ENCODE measurements around the gene AZGP1. TPM values are rescaled to one million over a fixed set of nuclear protein-coding genes. Genes with fewer than 3 reads are reported as not detected.
"Not testable (repeated sequence)": the region's sequence is repeated elsewhere in the genome, so short reads cannot be mapped to it uniquely, and the experiment has no call there.

The AZGP1 gene
- total RNA-seq, 2 donors from 2014 or later: 1,167 to 4,716 TPM

DNA sequence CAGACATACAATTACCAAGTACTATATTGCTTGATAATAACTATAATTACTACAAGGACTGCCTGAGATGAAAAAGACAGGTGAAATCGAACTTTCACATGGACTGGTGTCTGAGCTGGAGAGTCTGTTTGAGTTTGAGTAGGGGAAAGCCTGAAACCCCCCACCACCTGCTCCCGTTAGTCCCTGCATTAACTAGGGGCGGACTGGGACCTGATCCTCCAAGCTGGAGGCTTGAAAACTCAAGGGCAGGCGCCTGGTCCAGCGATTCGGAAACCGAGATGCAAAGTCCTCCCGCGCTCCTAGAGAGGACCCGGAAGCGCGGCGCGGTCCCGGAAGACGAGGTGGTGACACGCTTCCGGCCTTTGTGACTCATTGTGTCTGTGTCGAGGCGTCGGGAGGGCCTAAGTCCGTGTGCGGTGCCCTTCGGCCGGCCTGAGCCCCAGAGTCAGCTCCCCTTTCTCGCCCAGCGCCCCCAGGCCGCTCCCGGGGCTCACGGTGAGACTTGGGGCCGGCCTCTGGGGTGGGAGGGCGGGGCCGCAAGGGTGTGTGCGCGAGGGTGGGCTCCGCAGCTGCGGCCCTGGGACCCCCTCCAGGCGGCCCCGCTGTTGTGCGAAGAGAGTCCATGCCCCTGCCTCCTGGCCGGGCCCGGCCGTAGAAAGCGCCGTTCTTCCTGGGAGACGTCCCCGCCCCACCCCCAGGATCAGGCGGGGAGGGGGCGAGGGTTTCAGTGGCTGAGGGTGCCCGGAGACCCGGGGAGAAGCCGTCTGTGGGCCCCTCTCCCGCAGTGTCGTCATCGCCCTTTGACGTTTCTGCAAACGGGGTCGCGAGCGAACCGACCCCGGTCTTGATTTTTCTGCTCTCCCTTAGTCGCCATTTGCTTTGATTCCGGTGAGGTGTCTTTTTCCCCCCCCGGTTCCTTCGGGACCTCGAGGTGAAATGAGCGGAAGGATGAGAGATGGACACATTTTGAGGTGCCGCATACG, 39.7 kb upstream of the AZGP1 start, which contains the start of gene ZKSCAN1:
Gene ZKSCAN1, plus strand, starts transcription at position 365 of the 983 bp plus-strand sequence. CDS start 7,911 bp downstream, outside the sequence.
- H3K27ac ChIP-seq: peak within 1 kb of the TSS; percentile 99 to 100
- no peaks in the 10 kb centered on the region for H3K9me3 ChIP-seq
- TF ChIP-seq POLR2AphosphoS5 (IDR thresholded peaks at IDR 0.05): peak; percentile 98
- TF ChIP-seq CTCF (IDR thresholded peaks at IDR 0.05): peak in 1 of 4 experiments; percentile 2
- peak; percentile 80 for TF ChIP-seq POLR2A (IDR thresholded peaks at IDR 0.05)
- intact Hi-C loops (cut with DNase I): loop anchor here (2.0 kb wide), 1 partner anchor 65 kb away; the partner anchor contains the start of gene ZNF3
- 1% methylated on average over 56 of the region's 70 CpGs for WGBS
- H3K36me3 ChIP-seq: no peaks in the 10 kb centered on the region
- peaks cover 13% of the 10 kb centered on the region for H3K4me1 ChIP-seq (replicated peaks)
- peak; percentile 86 for DNase-seq (ENCODE audit: low spot score)
- no peaks in the 10 kb centered on the region for H3K27me3 ChIP-seq (replicated peaks; ENCODE audit: insufficient read depth)
- peak within 1 kb of the TSS; percentile 82 to 100 for H3K4me3 ChIP-seq

DNA sequence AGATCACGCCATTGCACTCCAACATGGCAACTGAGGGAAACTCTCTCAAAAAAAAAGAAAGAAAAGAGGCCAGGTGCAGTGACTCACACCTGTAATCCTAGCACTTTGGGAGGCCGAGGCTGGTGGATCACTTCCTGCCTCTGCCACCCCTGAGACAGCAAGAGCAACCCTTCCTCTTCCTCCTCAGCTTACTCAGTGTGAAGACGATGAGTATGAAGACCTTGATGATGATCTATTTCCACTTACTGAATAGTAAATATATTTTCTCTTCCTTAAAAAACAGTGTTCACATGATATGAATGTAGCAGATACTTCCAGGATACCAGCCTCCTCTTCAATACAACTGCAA, 37.5 kb upstream of the AZGP1 start:
- no peaks in the 10 kb centered on the region for H3K27me3 ChIP-seq (replicated peaks; ENCODE audit: insufficient read depth)
- TF ChIP-seq CTCF (IDR thresholded peaks at IDR 0.05) (no peak), POLR2AphosphoS5 (IDR thresholded peaks at IDR 0.05) (no peak), POLR2A (IDR thresholded peaks at IDR 0.05) (no peak)
- intact Hi-C loops (cut with DNase I): no loop called here
- no peak for DNase-seq (ENCODE audit: low spot score)
- H3K27ac ChIP-seq: peak overlapping the region; percentile 71 to 95
- no peaks in the 10 kb centered on the region for H3K36me3 ChIP-seq
- peaks cover 7% of the 10 kb centered on the region for H3K4me1 ChIP-seq (replicated peaks)
- H3K9me3 ChIP-seq: no peaks in the 10 kb centered on the region
- 73% methylated on average over 3 of the region's 3 CpGs for WGBS
- H3K4me3 ChIP-seq: no peak overlapping the region

DNA sequence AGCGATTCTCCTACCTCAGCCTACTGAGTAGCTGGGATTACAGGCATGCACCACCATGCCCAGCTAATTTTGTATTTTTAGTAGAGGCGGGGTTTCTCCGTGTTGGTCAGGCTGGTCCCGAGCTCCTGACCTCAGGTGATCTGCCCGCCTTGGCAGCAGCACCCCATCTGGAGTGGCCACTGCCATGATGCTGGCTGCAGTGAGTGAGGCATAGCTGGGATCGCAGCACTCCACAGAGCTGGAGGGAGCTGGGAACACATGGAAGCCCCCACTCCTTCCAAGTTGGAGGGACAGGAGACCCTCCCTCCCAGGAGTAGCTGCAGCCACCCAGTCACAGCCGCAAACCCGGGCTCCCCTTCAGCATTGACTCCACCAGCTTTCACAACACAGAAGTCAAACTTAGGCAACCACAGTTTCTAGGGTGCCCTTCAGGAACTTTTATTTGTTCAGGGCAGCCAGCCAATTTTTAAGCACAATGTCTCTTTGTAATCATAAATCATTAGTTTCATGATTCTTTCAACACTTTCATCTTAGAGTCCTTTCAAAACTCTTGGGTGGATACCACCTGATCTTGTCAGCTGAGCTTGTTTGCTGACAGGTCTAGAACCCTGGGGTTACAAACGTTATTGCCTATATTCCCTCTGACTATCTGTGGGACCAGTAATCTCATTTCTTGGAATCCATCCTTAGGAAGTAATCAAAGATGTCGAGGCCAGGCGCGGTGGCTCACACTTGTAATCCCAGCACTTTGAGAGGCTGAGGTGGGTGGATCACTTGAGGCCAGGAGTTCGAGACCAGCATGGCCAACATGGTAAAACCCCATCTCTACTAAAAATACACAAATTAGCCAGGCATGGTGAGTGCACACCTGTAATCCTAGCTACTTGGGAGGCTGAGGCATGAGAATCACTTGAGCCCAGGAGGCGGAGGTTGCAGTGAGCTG, 36.8 kb upstream of the AZGP1 start:
- intact Hi-C loops (cut with DNase I); H3K4me1 ChIP-seq (replicated peaks); H3K27me3 ChIP-seq (replicated peaks; ENCODE audit: insufficient read depth); H3K4me3 ChIP-seq; H3K36me3 ChIP-seq; H3K9me3 ChIP-seq: not testable (repeated sequence)
- peak; percentile 64 for DNase-seq (ENCODE audit: low spot score)
- peak overlapping the region; percentile 71 to 95 for H3K27ac ChIP-seq
- WGBS: 43% methylated on average over 14 of the region's 14 CpGs
- peak; percentile 76 for TF ChIP-seq POLR2AphosphoS5 (IDR thresholded peaks at IDR 0.05)

DNA sequence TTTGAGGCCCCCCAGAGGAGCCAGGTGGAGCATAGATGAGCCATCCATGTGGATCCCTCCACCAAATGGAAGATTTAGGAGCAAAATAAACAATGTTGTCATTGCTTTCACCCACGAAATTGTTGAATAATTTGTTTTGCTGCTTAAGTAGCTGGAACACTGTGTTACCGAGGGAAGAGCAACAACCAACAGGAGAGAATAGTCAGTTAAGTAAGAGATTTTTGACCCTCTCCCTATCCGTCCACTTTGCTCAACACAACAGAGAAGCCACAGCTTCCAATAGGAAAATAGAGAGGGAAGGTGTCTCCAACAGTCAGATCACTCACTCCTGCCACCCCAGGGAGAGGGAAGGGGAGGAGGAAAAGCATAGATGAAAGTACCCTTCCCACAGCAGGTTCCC, 35.7 kb upstream of the AZGP1 start:
- H3K4me3 ChIP-seq: no peak overlapping the region
- intact Hi-C loops (cut with DNase I): no loop called here
- 36% methylated on average over 3 of the region's 3 CpGs for WGBS
- peak overlapping the region; percentile 71 to 95 for H3K27ac ChIP-seq
- H3K27me3 ChIP-seq (replicated peaks; ENCODE audit: insufficient read depth): no peaks in the 10 kb centered on the region
- H3K9me3 ChIP-seq: no peaks in the 10 kb centered on the region
- peak; percentile 10 for TF ChIP-seq POLR2AphosphoS5 (IDR thresholded peaks at IDR 0.05)
- TF ChIP-seq CTCF (IDR thresholded peaks at IDR 0.05): no peak
- H3K4me1 ChIP-seq (replicated peaks): peaks cover 4% of the 10 kb centered on the region
- no peak for DNase-seq (ENCODE audit: low spot score)
- H3K36me3 ChIP-seq: no peaks in the 10 kb centered on the region

- intact Hi-C loops (cut with DNase I): no loop called here
- DNase-seq (ENCODE audit: low spot score): no peak
Observed at GRCh38 chr7:100010901-100011300, 35.1 kb upstream of the AZGP1 start.

DNA sequence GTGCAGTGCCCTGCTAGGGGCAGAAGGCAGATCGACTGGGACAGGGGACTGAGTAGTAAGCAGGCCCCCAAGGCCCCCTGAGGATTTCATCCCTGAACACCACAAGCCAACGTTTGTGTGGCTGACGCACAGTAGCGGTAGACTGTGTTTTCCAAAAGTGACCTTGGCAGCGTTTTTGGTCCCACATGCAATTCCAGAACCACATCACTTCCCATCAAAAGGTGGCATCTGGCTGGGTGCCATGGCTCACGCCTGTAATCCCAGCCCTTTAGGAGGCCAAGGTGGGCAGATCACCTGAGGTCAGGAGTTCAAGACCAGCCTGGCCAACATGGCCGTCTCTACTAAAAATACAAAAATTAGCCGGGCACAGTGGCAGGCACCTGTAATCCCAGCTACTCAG, 34.1 kb upstream of the AZGP1 start:
- 74% methylated on average over 8 of the region's 8 CpGs for WGBS
- H3K27me3 ChIP-seq (replicated peaks; ENCODE audit: insufficient read depth); H3K4me3 ChIP-seq; H3K36me3 ChIP-seq; intact Hi-C loops (cut with DNase I); H3K4me1 ChIP-seq (replicated peaks); H3K9me3 ChIP-seq; DNase-seq (ENCODE audit: low spot score): not testable (repeated sequence)
- H3K27ac ChIP-seq: peak overlapping the region; percentile 95 to 96

More at GRCh38 chr7:100010901-100011300, 35.1 kb upstream of the AZGP1 start:
- H3K4me1 ChIP-seq (replicated peaks): peaks cover 4% of the 10 kb centered on the region
- no peaks in the 10 kb centered on the region for H3K36me3 ChIP-seq
- H3K4me3 ChIP-seq: no peak overlapping the region
- no peak for TF ChIP-seq POLR2A (IDR thresholded peaks at IDR 0.05)
- no peak for TF ChIP-seq CTCF (IDR thresholded peaks at IDR 0.05)
- TF ChIP-seq POLR2AphosphoS5 (IDR thresholded peaks at IDR 0.05): no peak
- 72% methylated on average over 2 of the region's 2 CpGs for WGBS
- H3K27me3 ChIP-seq (replicated peaks; ENCODE audit: insufficient read depth): no peaks in the 10 kb centered on the region
- peak overlapping the region; percentile 71 to 95 for H3K27ac ChIP-seq
- H3K9me3 ChIP-seq: no peaks in the 10 kb centered on the region
